Caco-2 (cell line): ENCODE results near the gene HIVEP3. TPM values are rescaled to one million over a fixed set of nuclear protein-coding genes. Genes with fewer than 3 reads are reported as not detected.

ENCODE experiments used
- BruUV-seq: library from RNA; stranded (reverse); fragments of 400-500 nt; replicated peaks from 2 replicates; lab custom pipeline; 2021; lab: Mats Ljungman, UMichigan
- CTCF ChIA-PET: fragments of 300-600 bp; sonication (Branson Sonifier 250); formaldehyde crosslinking; loops from one replicate; lab custom pipeline; 2022; ENCODE audit warnings: antibody characterized with exemption; lab: Charles Lee
- POLR2A ChIA-PET: fragments of 300-600 bp; sonication (Branson Sonifier 250); formaldehyde crosslinking; loops from one replicate; lab custom pipeline; 2022; ENCODE audit warnings: antibody characterized with exemption; lab: Charles Lee
- DNase-seq, 2 experiments: peaks; one replicate each; pipeline versions ENCODE4 v3.0.0 to v3.0.0-alpha.2; 2020 to 2022
- H3K27me3 ChIP-seq: replicated peaks from 2 replicates; pipeline ENCODE4 v1.6.0; 2011; ENCODE audit warnings: low read length; ENCODE audit not compliant: control insufficient read depth, insufficient read depth
- H3K36me3 ChIP-seq: 2 replicates; pipeline ENCODE4 v1.5.1; 2011; ENCODE audit warnings: low read length; ENCODE audit not compliant: control insufficient read depth, insufficient read depth
- H3K4me1 ChIP-seq: fragments of 250-450 bp; sonication (Bioruptor Pico); 2 replicates; pipeline ENCODE4 v1.5.1; 2020; ENCODE audit warnings: mild to moderate bottlenecking
- H3K4me3 ChIP-seq: 2 replicates; pipeline ENCODE4 v1.5.1; 2011; ENCODE audit warnings: low read depth, mild to moderate bottlenecking, control low read depth, low read length
- H3K9me3 ChIP-seq: fragments of 250-450 bp; sonication (Bioruptor Pico); 2 replicates; pipeline ENCODE4 v1.5.1; 2020; ENCODE audit warnings: mild to moderate bottlenecking, moderate library complexity
- H3K27ac Mint-ChIP-seq: one replicate; pipeline ENCODE4 v1.8.0; 2022; ENCODE audit warnings: mixed read lengths; ENCODE audit not compliant: unreplicated experiment
- H3K27me3 Mint-ChIP-seq: one replicate; pipeline ENCODE4 v1.8.0; 2022; ENCODE audit warnings: mixed read lengths; ENCODE audit not compliant: insufficient read depth, unreplicated experiment
- H3K36me3 Mint-ChIP-seq: one replicate; pipeline ENCODE4 v1.8.0; 2022; ENCODE audit warnings: mild to moderate bottlenecking, mixed read lengths; ENCODE audit not compliant: insufficient read depth, unreplicated experiment
- H3K4me1 Mint-ChIP-seq: one replicate; pipeline ENCODE4 v1.8.0; 2022; ENCODE audit warnings: low read depth, mixed read lengths; ENCODE audit not compliant: unreplicated experiment
- H3K4me3 Mint-ChIP-seq: one replicate; pipeline ENCODE4 v1.8.0; 2022; ENCODE audit warnings: mild to moderate bottlenecking, moderate library complexity, mixed read lengths; ENCODE audit not compliant: unreplicated experiment
- H3K9me3 Mint-ChIP-seq: one replicate; pipeline ENCODE4 v1.8.0; 2022; ENCODE audit warnings: mixed read lengths; ENCODE audit not compliant: unreplicated experiment
- CTCF ChIP-seq, 2 experiments: fragments of 200-600 bp in 1 of 2; IDR thresholded peaks; 1 replicate in 1 of 2; 2 replicates in 1 of 2; pipeline versions ENCODE4 v1.5.1 to v1.8.0; 2011 to 2022; ENCODE audit warnings: antibody characterized with exemption in 1 of 2, control low read depth in 1 of 2, inconsistent platforms in 1 of 2, low read depth in 1 of 2, low read length in 1 of 2, mild to moderate bottlenecking in 1 of 2, moderate library complexity in 1 of 2; ENCODE audit not compliant: insufficient read depth in 1 of 2, severe bottlenecking in 1 of 2, unreplicated experiment in 1 of 2
- intact Hi-C: fragments of 100-400 bp; cut with micrococcal nuclease; formaldehyde crosslinking; loops from one replicate; pipeline ENCODE4 v1.10.0; 2022; ENCODE audit not compliant: unreplicated experiment
- total RNA-seq: library from RNA; stranded (reverse); gene quantifications from 2 replicates; pipeline ENCODE4 v1.2.3, GENCODE V29; 2022

The HIVEP3 gene
- total RNA-seq, 1 experiment from 2014 or later, result 0.25 TPM

- no TSS peak for BruUV-seq
- Mint-ChIP-seq H3K36me3 (no peaks in the 10 kb centered on the region), H3K27ac (no peak overlapping the region), H3K4me1 (peaks cover 5% of the 10 kb centered on the region), H3K27me3 (no peaks in the 10 kb centered on the region), H3K9me3 (no peaks in the 10 kb centered on the region), H3K4me3 (no peak overlapping the region)
- Histone ChIP-seq H3K27me3 (no peaks in the 10 kb centered on the region), H3K4me3 (no peak overlapping the region), H3K4me1 (peaks cover 49% of the 10 kb centered on the region), H3K9me3 (no peaks in the 10 kb centered on the region), H3K36me3 (no peaks in the 10 kb centered on the region)
- ChIA-PET CTCF (interaction anchor here (0.6 kb wide), 1 partner anchor 141 kb away, joined by 3 read pairs; no protein-coding TSS in a partner anchor), POLR2A (no interaction called here)
- TF ChIP-seq CTCF (IDR thresholded peaks at IDR 0.05; ENCODE audit: insufficient read depth in 1 of 2, low read depth in 1 of 2, low read length in 1 of 2, severe bottlenecking in 1 of 2, unreplicated experiment in 1 of 2), result no peak
- DNase-seq, result no peak
- intact Hi-C loops, result no loop called here
These were observed 419.9 kb downstream of the HIVEP3 start for GRCh38 chr1:41498804-41499203.

DNA sequence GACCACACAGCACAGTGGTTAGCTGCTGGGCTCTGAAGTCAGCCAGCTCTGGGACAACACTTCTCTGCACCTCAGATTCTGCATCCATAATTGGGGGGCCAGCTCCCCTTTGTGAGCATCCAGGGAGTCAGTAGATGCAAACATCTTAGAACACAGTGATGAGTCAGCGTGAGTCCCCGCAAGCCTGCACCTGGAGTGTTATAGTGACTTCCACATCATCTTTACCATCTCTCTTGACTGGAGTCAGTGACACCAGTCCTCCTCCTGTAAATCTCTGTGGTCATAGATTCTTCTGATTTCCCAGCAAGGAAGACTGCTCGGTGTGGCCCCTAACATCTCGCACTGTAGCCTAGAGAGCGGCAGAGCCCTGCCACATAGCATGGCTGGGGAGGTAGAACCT, 420.3 kb downstream of the HIVEP3 start:
- BruUV-seq, result no TSS peak
- intact Hi-C loops, result no loop called here
- Mint-ChIP-seq H3K36me3 (no peaks in the 10 kb centered on the region), H3K27me3 (no peaks in the 10 kb centered on the region), H3K27ac (no peak overlapping the region), H3K9me3 (no peaks in the 10 kb centered on the region), H3K4me1 (peaks cover 5% of the 10 kb centered on the region), H3K4me3 (no peak overlapping the region)
- H3K36me3 ChIP-seq, result no peaks in the 10 kb centered on the region
- H3K4me3 ChIP-seq, result no peak overlapping the region
- no peaks in the 10 kb centered on the region for H3K27me3 ChIP-seq
- ChIA-PET POLR2A (no interaction called here), CTCF (no interaction called here)
- no peak for TF ChIP-seq CTCF (IDR thresholded peaks at IDR 0.05; ENCODE audit: insufficient read depth in 1 of 2, low read depth in 1 of 2, low read length in 1 of 2, severe bottlenecking in 1 of 2, unreplicated experiment in 1 of 2)
- no peaks in the 10 kb centered on the region for H3K9me3 ChIP-seq
- peaks cover 45% of the 10 kb centered on the region for H3K4me1 ChIP-seq
- DNase-seq, result no peak

DNA sequence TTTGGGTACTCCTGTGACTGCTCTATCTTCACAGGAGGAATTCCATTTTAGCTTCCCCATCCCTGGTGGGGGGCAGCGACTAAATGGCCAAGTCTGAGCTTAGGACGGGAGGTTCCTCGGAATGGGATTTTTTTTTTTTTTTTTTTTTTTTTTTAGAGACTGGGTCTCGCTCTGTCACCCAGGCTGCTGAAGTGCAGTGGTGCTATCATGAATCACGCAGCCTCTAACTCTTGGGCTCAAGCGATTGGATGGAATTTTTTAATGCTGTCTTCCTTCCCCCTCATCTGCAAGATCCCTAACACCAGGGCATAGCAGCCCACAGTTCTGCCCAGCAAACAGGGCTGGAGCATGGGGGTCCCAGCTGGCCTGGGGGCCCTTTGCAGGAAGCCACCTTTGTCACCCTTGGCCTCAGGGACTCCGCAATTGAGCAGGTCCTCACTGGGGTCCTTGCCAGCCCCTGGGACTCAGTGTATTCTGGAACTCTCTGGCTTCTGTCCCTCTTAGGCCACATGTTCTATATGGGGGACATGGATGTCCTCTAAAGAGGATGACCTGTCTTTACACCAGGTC, 421.2 kb downstream of the HIVEP3 start:
- no peaks in the 10 kb centered on the region for H3K36me3 ChIP-seq
- H3K4me1 ChIP-seq, result peaks cover 45% of the 10 kb centered on the region
- POLR2A ChIA-PET, result interaction anchor here (0.6 kb wide), 1 partner anchor 16 kb away, joined by 4 read pairs; no protein-coding TSS in a partner anchor
- no peak overlapping the region for H3K4me3 ChIP-seq
- no peaks in the 10 kb centered on the region for H3K9me3 ChIP-seq
- no peaks in the 10 kb centered on the region for H3K27me3 ChIP-seq
- Mint-ChIP-seq H3K4me3 (no peak overlapping the region), H3K9me3 (no peaks in the 10 kb centered on the region), H3K4me1 (peaks cover 4% of the 10 kb centered on the region), H3K27me3 (no peaks in the 10 kb centered on the region), H3K27ac (peak overlapping the region; percentile 55), H3K36me3 (no peaks in the 10 kb centered on the region)
- no peak for DNase-seq
- CTCF ChIA-PET, result no interaction called here
- no peak for TF ChIP-seq CTCF (IDR thresholded peaks at IDR 0.05; ENCODE audit: insufficient read depth in 1 of 2, low read depth in 1 of 2, low read length in 1 of 2, severe bottlenecking in 1 of 2, unreplicated experiment in 1 of 2)
- BruUV-seq, result TSS peak; percentile 74
- intact Hi-C loops, result no loop called here
